Forelimb muscle (tissue), 1 donor: Measurements from ENCODE around the gene BHLHE23. TPM values are rescaled to one million over a fixed set of nuclear protein-coding genes. Genes with fewer than 3 reads are reported as not detected.
"Not testable (repeated sequence)": the region's sequence is repeated elsewhere in the genome, so short reads cannot be mapped to it uniquely, and the experiment has no call there.

Experiments used
- DNase-seq: peaks from one replicate; pipeline ENCODE4 v3.0.0-alpha.2; 2013; ENCODE audit warnings: low read depth
- polyA plus RNA-seq: library from polyadenylated mRNA; unstranded; fragments of 120-200 nt; gene quantifications from one replicate; pipeline ENCODE4 v1.2.1, GENCODE V29; 2013; ENCODE audit not compliant: insufficient read length

BHLHE23 gene
- polyA plus RNA-seq, 1 donor, result not detected

GRCh38 chr20:62962221-62962879, 44.4 kb downstream of the BHLHE23 start:
- DNase-seq, result no peak

- no peak for DNase-seq
Observed at GRCh38 chr20:62961799-62962198, 45.0 kb downstream of the BHLHE23 start.

- no peak for DNase-seq
Observed at GRCh38 chr20:62961310-62961783, 45.4 kb downstream of the BHLHE23 start.

DNA sequence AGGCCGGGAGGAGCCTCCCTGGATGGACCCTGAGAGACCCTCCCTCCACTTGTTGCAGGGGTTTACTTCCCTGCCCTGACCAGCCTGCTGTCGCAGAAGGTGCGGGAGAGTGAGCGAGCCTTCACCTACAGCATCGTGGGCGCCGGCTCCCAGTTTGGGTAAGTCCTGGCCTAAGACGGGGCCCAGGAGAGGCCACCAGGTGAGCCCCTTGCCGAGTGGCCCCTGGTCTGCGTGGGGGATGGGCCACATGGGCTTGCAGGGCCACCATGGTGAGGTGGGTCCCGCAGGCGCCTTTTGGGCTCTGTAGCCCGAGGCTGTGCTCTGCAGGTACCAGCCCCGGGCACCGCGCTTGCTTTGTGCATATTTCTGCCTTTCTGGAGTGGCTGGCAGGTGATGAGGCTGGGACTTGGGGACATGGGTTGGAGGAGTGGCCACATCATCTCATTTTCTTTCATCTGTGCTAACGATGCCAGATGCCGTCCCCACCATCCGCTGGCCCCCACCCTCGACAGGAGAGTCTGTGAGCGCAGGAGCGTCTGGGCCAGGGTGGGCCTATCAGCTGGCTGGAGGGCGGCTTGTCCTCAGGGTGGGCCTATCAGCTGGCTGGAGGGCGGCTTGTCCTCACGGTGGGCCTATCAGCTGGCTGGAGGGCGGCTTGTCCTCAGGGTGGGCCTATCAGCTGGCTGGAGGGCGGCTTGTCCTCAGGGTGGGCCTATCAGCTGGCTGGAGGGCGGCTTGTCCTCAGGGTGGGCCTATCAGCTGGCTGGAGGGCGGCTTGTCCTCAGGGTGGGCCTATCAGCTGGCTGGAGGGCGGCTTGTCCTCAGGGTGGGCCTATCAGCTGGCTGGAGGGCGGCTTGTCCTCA, 46.1 kb downstream of the BHLHE23 start:
- not testable (repeated sequence) for DNase-seq

DNA sequence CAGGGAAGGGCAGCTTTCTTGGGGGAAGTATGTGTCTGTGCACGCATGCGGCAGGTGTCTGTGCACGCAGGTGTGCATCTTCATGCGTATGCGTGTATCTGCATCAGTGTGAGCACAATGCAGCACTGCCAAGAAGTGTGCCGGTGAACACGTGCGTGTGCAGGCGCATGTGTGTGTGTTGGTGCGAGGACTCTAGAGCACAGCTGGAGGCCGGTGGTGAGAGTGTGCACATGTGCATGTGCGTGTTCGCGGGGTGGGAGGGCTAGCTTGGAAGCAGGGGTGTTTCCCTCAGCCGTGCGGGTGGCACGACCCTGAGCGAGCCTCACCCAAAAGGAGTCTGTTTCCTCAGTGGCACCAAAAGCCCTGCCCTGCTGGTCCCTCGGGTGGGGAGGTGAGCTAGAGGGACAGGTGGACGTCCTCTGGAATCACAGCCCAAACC, 46.7 kb downstream of the BHLHE23 start:
- DNase-seq, result no peak

GRCh38 chr20:62959101-62959971, 47.4 kb downstream of the BHLHE23 start:
- no peak for DNase-seq

DNA sequence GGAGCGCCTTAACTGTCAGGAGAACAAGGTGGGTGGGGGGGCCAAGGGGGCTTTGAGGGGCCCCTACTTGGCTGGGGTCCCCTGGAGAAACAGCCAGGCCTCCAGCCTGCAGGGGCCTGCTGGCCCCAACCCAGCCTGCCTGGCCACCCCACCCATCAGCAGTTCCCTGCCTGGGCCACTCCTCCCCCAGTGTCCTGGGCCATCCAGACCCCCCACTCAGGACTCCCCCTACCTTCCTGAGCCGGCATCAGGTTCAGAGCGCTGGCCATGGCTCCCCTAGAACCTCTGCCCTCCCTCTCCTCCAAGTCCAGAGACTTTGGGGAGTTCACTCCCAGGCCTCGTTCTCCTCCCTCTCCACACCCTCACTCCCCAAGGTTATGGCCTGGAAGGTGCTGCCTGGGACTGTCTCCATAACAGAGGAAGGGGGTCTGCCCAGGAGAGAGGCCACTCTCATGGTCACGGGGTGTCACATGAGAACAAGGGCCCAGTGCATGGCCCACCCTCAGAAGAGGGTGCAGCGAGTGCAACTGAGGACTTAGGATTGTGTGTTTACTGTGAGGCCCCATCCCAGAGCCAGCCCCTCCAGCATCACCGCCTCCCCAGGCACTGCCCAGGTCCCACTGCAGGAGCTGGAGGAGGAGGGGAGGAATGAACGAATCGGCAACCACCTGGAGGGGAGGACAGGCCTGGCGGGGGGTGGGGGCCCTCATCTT, 48.2 kb downstream of the BHLHE23 start:
- DNase-seq, result no peak

- DNase-seq, result no peak
Observed at GRCh38 chr20:62957136-62958117, 49.3 kb downstream of the BHLHE23 start.

GRCh38 chr20:62956387-62957135, 50.2 kb downstream of the BHLHE23 start:
- DNase-seq, result no peak

Other genes starting within 250 kb of the BHLHE23 start
- 9.7 TPM for gene MRGBP, start 210.5 kb downstream of the BHLHE23 start, polyA plus RNA-seq
- 14.7 TPM for gene OGFR, start 202.1 kb downstream of the BHLHE23 start, polyA plus RNA-seq
- 6.1 TPM for gene COL9A3, start 189.9 kb downstream of the BHLHE23 start, polyA plus RNA-seq
- 7.6 TPM for gene TCFL5, start 145.1 kb downstream of the BHLHE23 start, polyA plus RNA-seq
- 33.3 TPM for gene DIDO1, start 80.5 kb downstream of the BHLHE23 start, polyA plus RNA-seq
- 29.0 TPM for gene GID8, start 68.8 kb downstream of the BHLHE23 start, polyA plus RNA-seq
- gene SLC17A9, start 54.3 kb downstream of the BHLHE23 start, polyA plus RNA-seq, result 0.54 TPM
- gene YTHDF1, start 209.2 kb upstream of the BHLHE23 start, polyA plus RNA-seq, result 25.2 TPM
- 0.27 TPM for gene BIRC7, start 228.9 kb upstream of the BHLHE23 start, polyA plus RNA-seq
- 29.5 TPM for gene NKAIN4, start 247.5 kb upstream of the BHLHE23 start, polyA plus RNA-seq